Measurements from ENCODE around the gene TUB.
A peak's percentile ranks its signal among the peaks of the same experiment; 100 is the strongest.

TUB gene

DNA sequence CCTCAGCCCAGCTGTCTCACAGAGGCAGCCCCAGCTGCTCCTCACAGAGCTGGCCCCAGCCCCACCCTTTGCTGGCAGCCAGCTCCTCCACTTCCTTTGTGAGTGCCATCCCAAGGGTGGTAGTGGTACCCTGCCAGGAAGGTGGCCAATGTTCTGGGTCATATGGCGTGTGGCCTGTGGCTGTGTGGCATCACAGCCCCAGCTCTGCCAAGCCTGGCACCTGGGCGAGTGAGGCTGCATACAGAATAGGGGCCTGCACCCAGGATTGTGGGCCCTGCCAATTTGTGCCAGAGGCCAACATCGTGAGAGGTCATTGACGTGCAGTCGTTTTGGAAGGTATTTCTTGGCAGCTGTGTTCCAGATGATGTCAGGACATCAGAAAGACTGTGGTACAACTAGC, 10.7 kb downstream of the TUB start:
- no peak overlapping the region for H3K4me3 ChIP-seq (ENCODE audit: low read depth, low read length)
- no peak for DNase-seq (ENCODE audit: low read depth)
- TF ChIP-seq POLR2A (IDR thresholded peaks at IDR 0.05; ENCODE audit: extremely low read depth, insufficient read length) (no peak), MYC (IDR thresholded peaks at IDR 0.05; ENCODE audit: low read depth, low read length) (no peak)
- TF ChIP-seq, protein P1, sequence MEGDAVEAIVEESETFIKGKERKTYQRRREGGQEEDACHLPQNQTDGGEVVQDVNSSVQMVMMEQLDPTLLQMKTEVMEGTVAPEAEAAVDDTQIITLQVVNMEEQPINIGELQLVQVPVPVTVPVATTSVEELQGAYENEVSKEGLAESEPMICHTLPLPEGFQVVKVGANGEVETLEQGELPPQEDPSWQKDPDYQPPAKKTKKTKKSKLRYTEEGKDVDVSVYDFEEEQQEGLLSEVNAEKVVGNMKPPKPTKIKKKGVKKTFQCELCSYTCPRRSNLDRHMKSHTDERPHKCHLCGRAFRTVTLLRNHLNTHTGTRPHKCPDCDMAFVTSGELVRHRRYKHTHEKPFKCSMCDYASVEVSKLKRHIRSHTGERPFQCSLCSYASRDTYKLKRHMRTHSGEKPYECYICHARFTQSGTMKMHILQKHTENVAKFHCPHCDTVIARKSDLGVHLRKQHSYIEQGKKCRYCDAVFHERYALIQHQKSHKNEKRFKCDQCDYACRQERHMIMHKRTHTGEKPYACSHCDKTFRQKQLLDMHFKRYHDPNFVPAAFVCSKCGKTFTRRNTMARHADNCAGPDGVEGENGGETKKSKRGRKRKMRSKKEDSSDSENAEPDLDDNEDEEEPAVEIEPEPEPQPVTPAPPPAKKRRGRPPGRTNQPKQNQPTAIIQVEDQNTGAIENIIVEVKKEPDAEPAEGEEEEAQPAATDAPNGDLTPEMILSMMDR (IDR thresholded peaks at IDR 0.05; ENCODE audit: low read depth, low read length), result no peak
- TF ChIP-seq, protein P2, sequence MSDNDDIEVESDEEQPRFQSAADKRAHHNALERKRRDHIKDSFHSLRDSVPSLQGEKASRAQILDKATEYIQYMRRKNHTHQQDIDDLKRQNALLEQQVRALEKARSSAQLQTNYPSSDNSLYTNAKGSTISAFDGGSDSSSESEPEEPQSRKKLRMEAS (IDR thresholded peaks at IDR 0.05; ENCODE audit: low read depth, low read length), result no peak

DNA sequence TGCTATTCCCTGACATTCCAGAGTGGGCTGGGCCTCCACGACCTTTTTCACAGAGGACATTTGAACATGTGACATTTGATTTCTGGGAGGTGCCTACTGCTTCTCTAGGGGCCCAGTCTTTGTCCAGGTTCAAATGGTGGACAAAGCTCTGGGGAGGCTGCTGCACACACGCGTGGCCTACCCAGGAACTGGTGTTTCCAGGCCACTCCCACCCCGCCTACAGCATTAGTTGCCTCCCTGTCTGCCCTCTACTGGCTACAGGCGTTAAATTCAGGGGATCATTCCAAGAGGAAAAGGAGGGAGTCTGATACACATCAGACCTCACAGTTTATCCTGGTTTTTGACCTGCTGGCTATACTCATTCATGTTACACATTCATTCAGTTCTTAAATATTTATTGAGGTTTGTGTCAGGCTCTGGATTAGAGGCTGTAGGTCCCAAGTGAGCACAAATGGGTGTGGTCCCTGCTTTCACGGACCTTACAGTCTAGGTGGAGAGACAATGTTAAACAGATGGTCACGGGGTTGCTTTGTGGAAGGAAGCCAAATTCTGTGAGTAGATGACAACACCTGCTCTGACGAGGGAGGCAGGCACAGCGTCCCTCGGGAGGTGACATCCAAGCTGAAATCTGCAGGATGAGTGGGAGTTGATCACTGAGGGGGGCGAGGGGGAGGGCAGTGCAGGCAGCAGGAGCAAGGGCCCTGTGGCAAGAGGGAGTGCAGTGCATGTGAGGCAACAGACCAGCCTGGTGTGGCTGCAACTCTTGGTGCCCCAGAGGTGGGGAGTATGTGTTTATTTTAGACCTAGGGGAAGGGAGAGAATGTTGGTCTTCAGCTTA, 11.8 kb downstream of the TUB start:
- DNase-seq (ENCODE audit: low read depth), result peak; percentile 51
- H3K4me3 ChIP-seq (ENCODE audit: low read depth, low read length), result no peak overlapping the region
- TF ChIP-seq, protein P2 (IDR thresholded peaks at IDR 0.05; ENCODE audit: low read depth, low read length), result no peak
- TF ChIP-seq, protein P1 (IDR thresholded peaks at IDR 0.05; ENCODE audit: low read depth, low read length), result peak; percentile 53

DNA sequence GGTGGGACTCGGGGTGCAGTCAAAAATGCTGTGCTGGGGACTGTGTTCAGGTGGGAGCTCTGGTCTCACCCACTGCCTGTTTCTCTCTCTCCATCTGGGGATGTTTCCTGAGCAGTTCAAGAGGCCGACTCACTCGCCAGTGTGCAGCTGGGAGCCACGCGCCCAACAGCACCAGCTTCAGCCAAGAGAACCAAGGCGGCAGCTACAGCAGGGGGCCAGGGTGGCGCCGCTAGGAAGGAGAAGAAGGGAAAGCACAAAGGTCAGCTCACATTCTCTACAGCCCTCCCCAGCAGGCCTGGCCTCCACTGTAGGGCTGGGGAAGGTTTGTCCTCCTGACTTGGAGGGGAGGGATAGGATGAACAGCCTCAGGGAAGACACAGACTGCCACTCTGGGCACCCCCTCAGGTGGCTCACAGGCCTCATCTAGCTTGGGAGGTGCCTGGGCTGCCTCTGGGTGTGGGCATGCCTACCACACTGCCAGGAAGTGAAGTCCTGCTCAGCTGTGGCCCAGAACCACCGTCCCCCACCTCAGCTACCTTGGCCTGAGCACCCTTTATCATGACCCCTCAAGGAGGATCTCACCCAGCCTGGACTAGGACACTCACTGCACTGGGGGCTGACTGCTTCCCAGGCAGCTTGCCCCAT, 13.0 kb downstream of the TUB start:
- H3K4me3 ChIP-seq (ENCODE audit: low read depth, low read length), result no peak overlapping the region
- no peak for DNase-seq (ENCODE audit: low read depth)
- no peak for TF ChIP-seq POLR2A (IDR thresholded peaks at IDR 0.05; ENCODE audit: extremely low read depth, insufficient read length)
- TF ChIP-seq, protein P1 (IDR thresholded peaks at IDR 0.05; ENCODE audit: low read depth, low read length), result no peak
- TF ChIP-seq, protein P2 (IDR thresholded peaks at IDR 0.05; ENCODE audit: low read depth, low read length), result no peak
- no peak for TF ChIP-seq MYC (IDR thresholded peaks at IDR 0.05; ENCODE audit: low read depth, low read length)

DNA sequence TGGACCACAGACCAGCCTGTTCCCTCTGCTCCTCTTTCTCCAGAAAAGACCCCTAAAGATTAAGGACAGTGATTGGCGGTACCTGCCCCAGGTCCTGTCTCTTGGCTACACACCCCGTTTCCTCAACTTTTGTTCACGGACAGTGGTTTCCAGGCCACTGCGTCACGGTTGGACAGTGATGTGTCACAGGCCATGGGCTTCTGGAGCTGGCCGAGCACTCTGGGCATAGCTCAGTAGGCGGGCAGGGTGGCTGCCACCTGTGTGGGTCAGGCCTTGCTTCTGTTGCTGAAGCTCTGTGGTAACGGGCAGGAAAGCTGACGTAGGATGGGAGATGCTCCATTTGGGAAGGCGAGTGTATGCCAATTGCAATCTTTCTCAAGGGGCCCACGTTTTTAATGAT, 13.6 kb downstream of the TUB start:
- H3K4me3 ChIP-seq (ENCODE audit: low read depth, low read length), result no peak overlapping the region
- DNase-seq (ENCODE audit: low read depth), result no peak
- TF ChIP-seq, protein P2 (IDR thresholded peaks at IDR 0.05; ENCODE audit: low read depth, low read length), result no peak
- no peak for TF ChIP-seq MYC (IDR thresholded peaks at IDR 0.05; ENCODE audit: low read depth, low read length)
- TF ChIP-seq POLR2A (IDR thresholded peaks at IDR 0.05; ENCODE audit: extremely low read depth, insufficient read length), result no peak
- TF ChIP-seq, protein P1 (IDR thresholded peaks at IDR 0.05; ENCODE audit: low read depth, low read length), result no peak

DNA sequence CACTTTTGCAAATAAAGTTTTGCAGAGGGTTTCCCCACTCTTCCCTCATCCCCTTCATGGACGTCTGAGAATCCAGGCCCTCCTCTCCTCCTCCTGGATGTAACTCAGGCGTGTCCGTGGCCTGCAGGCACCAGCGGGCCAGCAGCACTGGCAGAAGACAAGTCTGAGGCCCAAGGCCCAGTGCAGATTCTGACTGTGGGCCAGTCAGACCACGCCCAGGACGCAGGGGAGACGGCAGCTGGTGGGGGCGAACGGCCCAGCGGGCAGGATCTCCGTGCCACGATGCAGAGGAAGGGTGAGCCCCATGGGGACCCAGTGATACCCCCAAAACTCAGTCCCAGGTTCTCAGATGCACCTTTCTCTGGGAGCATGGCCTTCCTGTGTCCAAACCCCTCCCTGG, 14.4 kb downstream of the TUB start:
- TF ChIP-seq MYC (IDR thresholded peaks at IDR 0.05; ENCODE audit: low read depth, low read length) (no peak), POLR2A (IDR thresholded peaks at IDR 0.05; ENCODE audit: extremely low read depth, insufficient read length) (no peak)
- TF ChIP-seq, protein P2 (IDR thresholded peaks at IDR 0.05; ENCODE audit: low read depth, low read length), result no peak
- no peak for DNase-seq (ENCODE audit: low read depth)

More for the DNA sequence above, 14.4 kb downstream of the TUB start:
- H3K4me3 ChIP-seq (ENCODE audit: low read depth, low read length), result no peak overlapping the region
